H1 (cell line): ENCODE measurements around the gene MYO16. TPM values are rescaled to one million over a fixed set of nuclear protein-coding genes. Genes with fewer than 3 reads are reported as not detected.
"Not testable (repeated sequence)": the region's sequence is repeated elsewhere in the genome, so short reads cannot be mapped to it uniquely, and the experiment has no call there.

ENCODE experiments used
- CTCF ChIA-PET: fragments of 300-600 bp; sonication (Branson Sonifier 250); formaldehyde crosslinking; loops from one replicate; lab custom pipeline; 2021; ENCODE audit not compliant: partially characterized antibody; lab: Charles Lee
- POLR2A ChIA-PET: fragments of 300-600 bp; sonication (Branson Sonifier 250); formaldehyde crosslinking; loops from one replicate; lab custom pipeline; 2021; ENCODE audit warnings: inconsistent platforms; ENCODE audit not compliant: partially characterized antibody; lab: Charles Lee
- DNase-seq, 2 experiments: peaks; one replicate each; pipeline versions ENCODE4 v3.0.0 to v3.0.0-alpha.2; 2010 to 2022; ENCODE audit warnings: low spot score in 2 of 2, low read depth in 1 of 2, mixed read lengths in 1 of 2
- FAIRE-seq: peaks from 2 replicates; lab custom pipeline; 2011; peaks lifted over from hg19 to GRCh38; lab: Jason Lieb, UNC
- H2AFZ ChIP-seq: 2 replicates; pipeline ENCODE4 v1.8.1; 2012; ENCODE audit warnings: low read length, inconsistent platforms
- H2AK5ac ChIP-seq: 2 replicates; pipeline ENCODE4 v1.6.1; 2013; ENCODE audit warnings: low read depth, low read length
- H2BK120ac ChIP-seq: replicated peaks from 2 replicates; pipeline ENCODE3; 2013; ENCODE audit warnings: low read depth, low read length, inconsistent platforms
- H2BK12ac ChIP-seq: 2 replicates; pipeline ENCODE4 v1.6.1; 2013; ENCODE audit warnings: low read depth, low read length
- H2BK15ac ChIP-seq: 2 replicates; pipeline ENCODE4 v1.6.1; 2013; ENCODE audit warnings: low read length
- H2BK20ac ChIP-seq: 2 replicates; pipeline ENCODE4 v1.6.1; 2013; ENCODE audit warnings: low read length
- H2BK5ac ChIP-seq: 2 replicates; pipeline ENCODE4 v1.6.1; 2013; ENCODE audit warnings: low read depth, low read length
- H3K14ac ChIP-seq: 2 replicates; pipeline ENCODE4 v1.6.1; 2013; ENCODE audit warnings: inconsistent platforms; ENCODE audit not compliant: insufficient read length
- H3K18ac ChIP-seq: 2 replicates; pipeline ENCODE4 v1.6.1; 2013; ENCODE audit warnings: low read length; ENCODE audit errors: extremely low read depth
- H3K23ac ChIP-seq: 2 replicates; pipeline ENCODE4 v1.6.1; 2013; ENCODE audit warnings: inconsistent platforms; ENCODE audit not compliant: insufficient read length
- H3K23me2 ChIP-seq: 2 replicates; pipeline ENCODE4 v1.6.1; 2013; ENCODE audit warnings: low read depth, low read length
- H3K27ac ChIP-seq: 2 replicates; pipeline ENCODE4 v1.6.1; 2011; ENCODE audit warnings: low read depth, low read length, inconsistent platforms
- H3K27me3 ChIP-seq, 4 experiments: replicated peaks in 1 of 4; 1 replicate in 1 of 4; 2 replicates in 3 of 4; pipeline versions ENCODE4 v1.6.1 to v1.8.1; 2011 to 2013; ENCODE audit warnings: low read length in 3 of 4, mild to moderate bottlenecking in 3 of 4, inconsistent platforms in 2 of 4, mixed read lengths in 2 of 4, moderate library complexity in 1 of 4; ENCODE audit not compliant: control insufficient read depth in 3 of 4, insufficient read depth in 3 of 4; ENCODE audit errors: extremely low read depth in 1 of 4
- H3K36me3 ChIP-seq, 4 experiments: 2 replicates each; pipeline versions ENCODE4 v1.6.1 to v1.8.1; 2011 to 2013; ENCODE audit warnings: mild to moderate bottlenecking in 4 of 4, low read length in 3 of 4, moderate library complexity in 2 of 4, control low read depth in 1 of 4, inconsistent platforms in 1 of 4; ENCODE audit not compliant: insufficient read depth in 4 of 4, control insufficient read depth in 2 of 4
- H3K4ac ChIP-seq: replicated peaks from 2 replicates; pipeline ENCODE3; 2013; ENCODE audit warnings: low read length, low read depth, mixed read lengths, inconsistent platforms; ENCODE audit not compliant: insufficient read length
- H3K4me1 ChIP-seq, 4 experiments: replicated peaks in 1 of 4; 1 replicate in 1 of 4; 2 replicates in 3 of 4; pipeline versions ENCODE4 v1.6.1 to v1.8.1; 2011 to 2013; ENCODE audit warnings: low read length in 3 of 4, inconsistent platforms in 2 of 4, mixed read lengths in 1 of 4; ENCODE audit not compliant: insufficient read depth in 4 of 4, control insufficient read depth in 3 of 4
- H3K4me2 ChIP-seq, 2 experiments: 2 replicates each; pipeline versions ENCODE4 v1.6.1 to v1.8.1; 2011 to 2013; ENCODE audit warnings: low read depth in 2 of 2, low read length in 2 of 2, control low read depth in 1 of 2, inconsistent platforms in 1 of 2, mild to moderate bottlenecking in 1 of 2; ENCODE audit not compliant: insufficient read depth in 1 of 2
- H3K4me3 ChIP-seq, 4 experiments: fragments of 200-600, 300-600 bp in 1 of 4; sonication (generic), shearing (Covaris generic), sonication (Bioruptor Twin) in 1 of 4; 2 replicates each; pipeline versions ENCODE4 v1.5.1 to v1.8.1; 2011 to 2016; ENCODE audit warnings: low read length in 4 of 4, low read depth in 3 of 4, control low read depth in 2 of 4, inconsistent platforms in 2 of 4, mild to moderate bottlenecking in 2 of 4, mixed read lengths in 1 of 4, moderate library complexity in 1 of 4; ENCODE audit not compliant: insufficient read depth in 2 of 4; ENCODE audit errors: extremely low read depth in 1 of 4
- H3K56ac ChIP-seq: replicated peaks from 2 replicates; pipeline ENCODE3; 2013; ENCODE audit warnings: low read depth, mild to moderate bottlenecking, mixed read lengths, low read length, inconsistent platforms; ENCODE audit not compliant: insufficient read length
- H3K79me1 ChIP-seq: 2 replicates; pipeline ENCODE4 v1.6.1; 2013; ENCODE audit warnings: low read depth, low read length, control low read depth
- H3K79me2 ChIP-seq, 2 experiments: 2 replicates each; pipeline versions ENCODE4 v1.6.1 to v1.8.1; 2012 to 2013; ENCODE audit warnings: low read length in 2 of 2, mild to moderate bottlenecking in 2 of 2, inconsistent platforms in 1 of 2; ENCODE audit not compliant: insufficient read depth in 2 of 2, control insufficient read depth in 1 of 2
- H3K9ac ChIP-seq, 4 experiments: replicated peaks in 1 of 4; 1 replicate in 1 of 4; 2 replicates in 3 of 4; pipeline versions ENCODE4 v1.6.1 to v1.8.1; 2011 to 2013; ENCODE audit warnings: low read depth in 3 of 4, low read length in 3 of 4, control low read depth in 2 of 4, mild to moderate bottlenecking in 2 of 4, moderate library complexity in 2 of 4, inconsistent platforms in 1 of 4; ENCODE audit errors: extremely low read depth in 1 of 4
- H3K9me3 ChIP-seq, 2 experiments: 2 replicates each; pipeline versions ENCODE4 v1.6.1 to v1.8.1; 2012 to 2013; ENCODE audit warnings: mild to moderate bottlenecking in 2 of 2, moderate library complexity in 2 of 2, control low read depth in 1 of 2, inconsistent platforms in 1 of 2, low read depth in 1 of 2, low read length in 1 of 2, mixed read lengths in 1 of 2; ENCODE audit not compliant: insufficient read depth in 2 of 2
- H4K20me1 ChIP-seq, 2 experiments: replicated peaks in 1 of 2; 2 replicates each; pipeline versions ENCODE3 to v1.8.1; 2011 to 2013; ENCODE audit warnings: inconsistent platforms in 2 of 2, low read length in 2 of 2, mild to moderate bottlenecking in 1 of 2; ENCODE audit not compliant: insufficient read depth in 2 of 2, control insufficient read depth in 1 of 2
- H4K5ac ChIP-seq: 2 replicates; pipeline ENCODE4 v1.6.1; 2013; ENCODE audit warnings: low read length, low read depth, mixed read lengths, inconsistent platforms; ENCODE audit not compliant: insufficient read length
- H4K8ac ChIP-seq: 2 replicates; pipeline ENCODE4 v1.8.0; 2013; ENCODE audit warnings: mild to moderate bottlenecking, moderate library complexity, low read length, inconsistent platforms; ENCODE audit not compliant: insufficient read depth; ENCODE audit errors: extremely low read depth
- H4K91ac ChIP-seq: replicated peaks from 2 replicates; pipeline ENCODE3; 2013; ENCODE audit warnings: low read length, mixed read lengths, inconsistent platforms; ENCODE audit not compliant: insufficient read length
- CBX8 ChIP-seq: fragments of 300-800, 300-1000 bp; sonication (generic); IDR thresholded peaks from 2 replicates; pipeline ENCODE4 v1.7.1; 2016; ENCODE audit warnings: low read depth, low read length, borderline replicate concordance
- EGR1 ChIP-seq: IDR thresholded peaks from 2 replicates; pipeline ENCODE4 v1.6.1; 2011; ENCODE audit warnings: low read depth, low read length, borderline replicate concordance
- HDAC6 ChIP-seq: IDR thresholded peaks from one replicate; pipeline ENCODE4 v1.7.1; 2012; ENCODE audit warnings: low read depth, mild to moderate bottlenecking, inconsistent platforms, low read length, moderate library complexity
- SP2 ChIP-seq: IDR thresholded peaks from 2 replicates; pipeline ENCODE4 v1.6.1; 2012; ENCODE audit warnings: mild to moderate bottlenecking, low read length, inconsistent platforms
- TAF1 ChIP-seq: IDR thresholded peaks from 2 replicates; pipeline ENCODE4 v1.6.1; 2011; ENCODE audit warnings: mild to moderate bottlenecking, low read depth, low read length
- WGBS, 2 experiments: shearing (Covaris generic) in 1 of 2; methylation state at CpG; one replicate each; pipeline versions ENCODE4 v1.1.6 to v1.1.7; 2013 to 2015; ENCODE audit warnings: low lambda C conversion rate in 2 of 2, mixed read lengths in 2 of 2, inconsistent platforms in 1 of 2, low coverage in 1 of 2, missing lambda C conversion rate in 1 of 2; ENCODE audit not compliant: insufficient replicate concordance in 2 of 2, insufficient coverage in 1 of 2, insufficient read length in 1 of 2; ENCODE audit errors: extremely low coverage in 1 of 2, missing lambda C conversion rate in 1 of 2; 5-methylcytosine and 5-hydroxymethylcytosine counted together
- polyA plus RNA-seq, 7 experiments: library from polyadenylated mRNA; depleted of rRNA in 3 of 7; stranded (reverse) in 5 of 7; unstranded in 2 of 7; fragments of >200 nt in 5 of 7; fragments of 200-250 nt in 2 of 7; gene quantifications; 1 replicate in 5 of 7; 2 replicates in 1 of 7; 4 replicates in 1 of 7; pipeline versions ENCODE4 v1.2.1 to v1.2.3, GENCODE V29; 2011 to 2013; ENCODE audit warnings: missing spikeins in 2 of 7, mixed read lengths in 2 of 7
- total RNA-seq: library from RNA; stranded (reverse); fragmentation: NEBNext Ultra II Directional; extraction: Animal tissue kit (Norgen Biotek cat#: 25700); gene quantifications from 2 replicates; pipeline ENCODE4 v1.2.1, GENCODE V29; 2021

Gene MYO16
- total and polyA plus RNA-seq, 2 of the 8 experiments (the other 6 are each of a cell fraction or from before 2014, with no cell fraction given) = 0.02 to 0.22 TPM

GRCh38 chr13:109091249-109091648 is 461.8 kb downstream of the MYO16 start (continued):
- TF ChIP-seq TAF1 = no peak
- no peak for TF ChIP-seq HDAC6
- TF ChIP-seq SP2 = no peak
- no peak for TF ChIP-seq CBX8
- TF ChIP-seq EGR1 = no peak

GRCh38 chr13:109092186-109092585 is 462.8 kb downstream of the MYO16 start:
- H3K4ac ChIP-seq, POLR2A ChIA-PET, H3K56ac ChIP-seq, H3K27me3 ChIP-seq, H3K4me1 ChIP-seq, H3K18ac ChIP-seq, H4K8ac ChIP-seq, H3K36me3 ChIP-seq, H3K79me1 ChIP-seq, H2BK120ac ChIP-seq, H2BK20ac ChIP-seq, H3K14ac ChIP-seq, H2BK12ac ChIP-seq, H2BK15ac ChIP-seq, H3K4me3 ChIP-seq, H3K23me2 ChIP-seq, H4K20me1 ChIP-seq, H2BK5ac ChIP-seq, H3K23ac ChIP-seq, H3K9me3 ChIP-seq, H4K91ac ChIP-seq, H3K79me2 ChIP-seq, H2AK5ac ChIP-seq, DNase-seq, H2AFZ ChIP-seq, H4K5ac ChIP-seq, H3K27ac ChIP-seq, H3K9ac ChIP-seq, CTCF ChIA-PET, H3K4me2 ChIP-seq, FAIRE-seq: not testable (repeated sequence)
- 92% methylated on average over 3 of the region's 3 CpGs; no CpG with 5 or more reads in 1 of the 2 experiments for WGBS, 2 experiments
